GM19463 (cell line): ENCODE measurements around the gene IP6K3.

Experiments
- ATAC-seq: cut with Tn5 transposase; IDR thresholded peaks from one replicate; pipeline ENCODE4 v1.9.1; 2021; ENCODE audit warnings: mild to moderate bottlenecking, moderate library complexity; ENCODE audit not compliant: unreplicated experiment

IP6K3 gene, protein sequence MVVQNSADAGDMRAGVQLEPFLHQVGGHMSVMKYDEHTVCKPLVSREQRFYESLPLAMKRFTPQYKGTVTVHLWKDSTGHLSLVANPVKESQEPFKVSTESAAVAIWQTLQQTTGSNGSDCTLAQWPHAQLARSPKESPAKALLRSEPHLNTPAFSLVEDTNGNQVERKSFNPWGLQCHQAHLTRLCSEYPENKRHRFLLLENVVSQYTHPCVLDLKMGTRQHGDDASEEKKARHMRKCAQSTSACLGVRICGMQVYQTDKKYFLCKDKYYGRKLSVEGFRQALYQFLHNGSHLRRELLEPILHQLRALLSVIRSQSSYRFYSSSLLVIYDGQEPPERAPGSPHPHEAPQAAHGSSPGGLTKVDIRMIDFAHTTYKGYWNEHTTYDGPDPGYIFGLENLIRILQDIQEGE

DNA sequence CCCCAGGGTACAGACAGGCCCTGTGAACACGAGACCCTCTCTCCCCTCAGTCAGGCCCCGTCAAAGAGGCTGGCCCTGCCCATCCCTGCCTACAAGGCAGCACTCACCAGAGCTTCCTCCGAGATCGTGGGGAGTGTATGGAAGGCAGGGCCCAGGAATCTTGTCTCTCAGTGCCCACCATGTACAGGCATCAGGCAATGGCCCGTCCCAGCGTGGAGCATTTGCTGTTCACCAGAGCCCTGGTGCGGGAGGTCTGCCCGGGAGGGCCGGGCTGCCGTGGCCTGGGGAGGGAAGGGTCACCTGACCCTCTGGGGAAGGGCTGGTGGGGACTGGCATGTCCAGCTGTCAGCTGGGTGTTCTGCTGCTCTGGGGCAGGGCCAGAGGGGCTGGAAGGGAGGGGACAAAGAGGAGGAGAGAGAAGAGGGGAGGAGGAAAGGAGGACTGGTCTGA, at the start of gene IP6K3:
TSS of gene IP6K3 (minus strand) at position 255 of the 450 bp plus-strand sequence. CDS start 11,429 bp downstream, outside the sequence.
- no peak for ATAC-seq

DNA sequence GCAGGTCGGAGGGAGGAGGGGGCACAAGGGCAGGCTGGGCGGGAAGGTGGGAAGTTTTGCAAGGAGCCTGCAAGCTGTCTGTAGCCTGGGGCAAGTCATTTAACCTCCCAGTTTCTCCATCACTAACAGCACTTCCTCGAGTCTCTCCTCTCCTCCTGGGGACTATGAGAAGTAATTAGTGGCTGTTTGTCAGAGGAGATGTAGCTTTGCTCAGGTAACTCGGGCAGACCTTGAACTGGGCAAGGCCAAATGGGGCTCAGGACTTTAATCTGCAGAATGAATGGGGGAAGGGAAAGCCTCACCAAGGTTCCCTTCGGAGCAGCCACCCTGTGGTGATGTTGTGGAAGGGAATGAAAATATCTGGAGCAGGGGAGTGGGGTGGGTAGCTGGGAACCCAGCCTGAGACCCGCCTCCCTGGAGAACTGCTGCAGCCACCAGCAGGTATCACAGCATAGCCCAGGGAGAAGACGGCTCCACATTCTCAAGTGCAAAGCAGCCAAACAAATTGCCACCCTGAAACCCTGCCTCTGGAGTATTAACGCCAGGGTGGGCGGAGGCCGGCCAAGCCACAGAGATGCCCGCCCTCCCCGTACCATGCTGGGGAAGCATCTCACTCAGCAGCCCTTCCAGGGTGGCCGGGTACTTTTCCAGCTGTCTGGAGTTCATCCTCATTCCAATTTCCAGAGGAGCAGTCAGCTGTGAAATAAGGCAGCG, 48.4 kb upstream of the IP6K3 start:
- ATAC-seq = no peak

DNA sequence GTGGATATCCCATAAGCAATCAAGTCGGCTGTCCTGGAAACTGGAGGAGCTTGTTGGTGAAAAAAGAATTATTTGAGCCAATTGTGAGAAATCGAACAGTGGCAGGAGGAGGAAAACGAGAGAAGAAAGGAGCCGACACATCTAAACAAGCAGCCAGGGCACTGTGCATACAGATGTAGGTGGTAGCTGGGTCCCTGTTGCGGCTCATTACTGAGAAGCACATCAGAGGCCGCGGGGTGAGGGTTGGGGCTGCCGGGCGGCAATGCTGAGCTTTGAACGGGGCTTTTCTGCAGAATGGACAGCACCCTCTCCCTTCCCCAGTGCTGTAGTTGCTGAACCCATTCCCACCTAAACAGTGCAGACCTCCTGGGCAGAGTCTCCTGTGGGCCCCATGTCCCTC, 46.3 kb upstream of the IP6K3 start:
- ATAC-seq = no peak

DNA sequence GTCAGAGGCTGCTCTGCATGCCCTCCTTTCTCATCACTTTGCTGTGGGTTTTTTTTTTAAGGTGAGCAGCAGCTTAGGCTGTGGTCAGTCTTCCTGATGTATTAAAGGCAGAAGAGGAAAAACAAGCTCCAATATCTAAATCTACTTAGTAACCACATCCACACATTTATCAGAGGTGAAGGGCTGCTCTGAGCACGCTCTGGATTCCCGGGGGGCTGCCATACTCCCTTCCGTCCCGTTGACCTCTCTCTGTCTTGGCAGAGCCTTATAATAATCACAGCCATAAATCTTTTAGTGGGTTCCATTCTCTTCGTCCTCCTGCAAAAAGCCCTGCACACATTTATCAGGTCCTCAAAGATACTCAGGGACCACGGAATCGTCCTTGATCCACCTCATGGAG, 44.9 kb upstream of the IP6K3 start:
- ATAC-seq = no peak

DNA sequence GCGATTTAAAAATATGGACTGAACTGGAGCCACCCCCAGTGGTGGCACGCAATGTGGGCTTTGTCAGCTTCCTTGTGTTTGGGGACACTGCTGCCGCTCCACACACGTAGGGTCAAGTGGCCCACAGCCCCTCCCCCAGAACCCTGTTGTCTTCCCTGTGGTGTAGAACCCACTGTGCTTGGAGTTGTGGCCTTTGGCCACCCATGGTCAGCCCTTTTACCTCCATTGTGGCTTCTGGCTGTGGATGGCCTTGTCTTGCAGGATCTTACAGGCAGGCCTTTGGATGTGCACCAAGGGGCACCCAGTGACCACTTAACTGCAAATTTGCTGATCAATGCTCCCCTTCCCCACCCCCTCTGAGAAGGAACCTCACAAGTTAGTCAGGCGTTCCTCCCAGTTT, 44.2 kb upstream of the IP6K3 start:
- no peak for ATAC-seq

DNA sequence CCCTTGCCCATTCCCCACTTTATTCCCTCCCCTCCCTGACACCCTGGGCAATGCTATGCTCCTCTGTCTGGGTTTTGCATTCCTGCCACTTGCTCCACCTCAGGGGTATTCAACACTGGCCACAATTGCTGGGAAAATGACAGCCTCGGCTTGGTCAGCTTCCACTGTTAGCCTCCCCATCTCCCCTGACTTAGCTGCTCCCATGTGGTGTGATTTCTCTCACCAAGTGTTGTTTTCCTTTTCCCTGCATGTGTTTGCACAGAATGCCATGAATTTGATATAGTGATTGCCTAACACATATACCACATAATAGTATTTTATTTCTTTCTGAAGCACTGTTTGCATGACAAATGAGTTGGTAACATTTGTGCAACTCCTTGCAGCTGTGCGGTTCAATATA, 43.7 kb upstream of the IP6K3 start:
- ATAC-seq = no peak

DNA sequence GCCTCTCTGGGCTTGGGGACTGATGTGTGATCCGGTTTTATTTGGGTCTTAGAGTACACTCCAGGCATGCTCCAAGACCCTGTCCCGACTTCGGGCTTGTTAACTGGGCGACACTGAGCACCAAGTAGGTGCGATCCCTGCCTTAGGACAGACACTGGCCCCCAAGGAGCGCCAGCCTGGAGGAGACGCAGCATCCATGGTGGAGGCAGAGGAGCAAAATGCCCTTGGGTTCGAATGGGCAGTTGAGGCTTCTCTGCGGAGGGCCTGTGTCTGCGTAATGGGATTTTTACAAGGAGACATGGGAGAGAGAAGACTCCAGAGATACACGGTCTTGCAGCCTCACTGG, 42.8 kb upstream of the IP6K3 start:
- no peak for ATAC-seq

DNA sequence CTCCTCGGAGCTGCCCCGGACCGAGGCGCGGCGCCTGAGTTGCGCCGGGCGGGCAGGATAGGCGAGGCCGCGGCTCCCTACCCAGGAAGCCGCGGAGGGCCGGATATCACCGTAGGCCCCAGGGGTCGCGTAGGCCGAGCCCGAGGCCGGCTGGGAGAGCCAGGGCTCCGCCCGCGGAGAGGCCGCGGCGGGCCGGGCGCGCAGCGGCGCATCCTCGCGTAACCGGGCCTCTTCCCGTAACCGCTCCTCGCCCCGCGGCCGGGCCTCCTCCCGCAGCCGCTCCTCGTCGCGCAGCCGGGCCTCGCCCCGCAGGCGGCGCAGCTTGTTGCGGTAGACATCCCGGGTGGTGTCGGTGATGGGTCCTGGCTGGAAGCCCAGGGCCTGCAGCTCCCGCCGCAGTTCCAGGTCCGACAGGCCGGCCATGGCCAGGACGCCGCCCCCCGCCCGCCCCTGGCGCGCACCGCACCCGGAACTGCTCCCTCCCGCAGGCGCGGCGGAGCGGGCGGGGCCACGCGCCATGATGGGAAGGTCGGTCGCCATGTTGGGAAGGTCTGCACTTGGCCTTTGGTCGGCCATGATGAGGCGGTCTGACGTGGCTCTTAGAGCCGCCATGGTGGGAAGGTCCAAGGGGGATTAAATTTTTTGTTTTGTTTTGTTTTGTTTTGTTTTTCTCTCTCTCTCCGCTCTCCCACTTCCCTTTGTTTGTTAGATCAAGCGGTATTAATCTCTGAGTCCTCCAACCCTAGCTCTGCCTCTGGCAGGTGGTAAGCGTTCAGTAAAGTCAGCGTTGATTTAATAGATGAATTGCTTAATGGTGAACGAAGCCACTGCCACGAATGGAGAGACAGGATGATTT, 42.2 kb upstream of the IP6K3 start, which contains the start of gene LEMD2:
TSS of gene LEMD2 (minus strand) at position 437 of the 856 bp plus-strand sequence. CDS start at position 423, 14 bp downstream.
- peak; percentile 91 for ATAC-seq

DNA sequence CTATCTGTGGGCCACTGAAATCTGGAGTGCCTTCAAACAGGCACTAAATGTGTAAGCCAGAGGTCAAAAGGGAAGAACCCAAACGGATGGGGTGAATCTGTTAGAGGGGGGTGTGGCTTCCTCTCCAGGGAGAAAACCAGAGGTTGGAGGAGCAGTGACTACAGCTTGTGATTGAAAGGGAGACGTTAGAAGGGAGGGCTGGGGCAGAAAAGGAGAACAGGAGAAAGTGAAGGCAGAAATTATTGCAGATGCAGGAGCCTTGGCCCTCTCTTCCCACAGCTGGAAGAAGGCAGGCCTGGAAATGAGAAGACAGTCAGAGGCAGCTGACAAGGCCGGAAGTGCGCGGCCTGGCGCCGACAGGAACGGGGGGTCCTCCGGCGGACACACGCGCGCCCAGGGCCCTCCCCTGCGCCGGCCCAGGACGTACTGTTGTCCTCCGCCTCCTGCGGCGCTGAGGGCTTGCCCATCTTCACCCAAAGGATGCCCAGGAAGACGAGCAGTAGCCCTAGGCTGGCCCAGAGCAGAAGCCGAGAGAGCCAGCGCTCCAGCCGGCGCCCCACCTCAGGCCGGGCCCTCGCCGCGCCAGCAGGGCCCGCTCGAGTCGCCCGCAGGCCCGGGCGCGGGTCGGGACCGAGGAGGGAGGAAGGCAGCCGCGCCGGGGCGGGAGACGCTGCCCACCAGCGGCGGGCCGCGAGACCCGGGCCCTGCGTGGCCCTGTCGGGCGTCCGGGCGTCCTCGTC, 41.4 kb upstream of the IP6K3 start:
- ATAC-seq = peak; percentile 40

DNA sequence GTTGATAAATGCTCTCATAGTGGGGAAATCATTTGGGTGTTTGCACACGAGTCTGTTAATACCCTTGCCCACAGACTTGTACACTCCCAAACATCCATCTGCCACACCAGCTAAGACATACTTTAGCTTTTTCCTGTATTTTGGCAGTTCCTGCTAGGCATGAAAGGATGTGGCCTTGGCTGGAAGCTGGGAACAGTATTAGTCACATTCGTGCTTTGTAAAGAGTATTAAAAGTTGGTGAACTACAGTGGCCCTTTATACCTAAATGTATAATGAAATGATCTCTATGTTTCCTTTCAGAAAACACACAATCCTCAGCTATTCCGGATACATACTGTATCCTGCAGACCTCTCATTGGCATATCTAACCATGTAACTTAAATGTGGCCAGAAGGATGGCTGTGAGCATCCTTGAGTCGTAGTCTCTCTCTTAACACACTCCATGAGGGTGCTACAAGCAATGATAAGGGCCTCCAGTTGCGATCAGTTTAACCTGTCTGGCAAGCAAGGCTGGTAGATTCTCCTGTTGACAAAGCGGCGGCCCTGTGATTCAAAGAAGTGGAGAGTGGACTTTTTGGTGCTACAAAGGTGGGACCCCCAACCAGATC, 40.7 kb upstream of the IP6K3 start:
- ATAC-seq = no peak

DNA sequence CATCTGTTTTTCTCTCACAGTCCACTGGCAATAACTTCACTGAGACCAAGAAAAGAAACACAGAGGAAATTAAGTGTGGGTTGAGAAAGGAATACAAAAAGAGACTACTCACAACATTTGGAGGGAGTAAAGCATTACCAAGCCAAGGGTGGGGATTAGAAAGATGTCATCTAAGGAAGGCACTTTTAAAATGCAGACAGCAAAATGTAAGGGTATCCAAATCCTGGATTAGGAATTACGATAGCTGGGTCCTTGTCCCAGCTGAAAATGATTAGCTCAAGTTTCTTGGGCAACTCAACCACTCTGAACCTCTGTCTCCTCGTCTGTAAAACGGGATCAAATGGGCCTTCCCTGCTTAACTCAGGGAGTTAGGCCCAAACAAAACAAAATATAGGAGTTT, 40.0 kb upstream of the IP6K3 start:
- no peak for ATAC-seq

DNA sequence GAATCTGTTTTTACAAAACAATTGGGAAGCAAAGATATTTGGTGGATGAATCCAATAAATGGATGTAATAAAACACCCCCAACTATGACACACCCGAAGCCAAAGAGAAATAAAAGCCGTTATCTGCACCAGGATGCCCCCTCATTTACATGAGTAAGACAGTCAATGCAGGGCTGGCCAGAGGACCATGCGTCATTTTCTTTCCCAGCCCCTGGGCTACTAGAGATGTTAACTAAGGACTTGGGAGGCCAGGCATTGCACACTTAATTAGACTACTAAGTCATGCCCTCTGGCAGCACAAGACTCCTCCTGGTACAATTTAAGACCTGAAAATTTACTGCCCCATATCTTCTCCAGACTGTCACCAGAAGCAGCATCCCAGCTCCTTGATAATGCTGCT, 39.1 kb upstream of the IP6K3 start:
- ATAC-seq = no peak

DNA sequence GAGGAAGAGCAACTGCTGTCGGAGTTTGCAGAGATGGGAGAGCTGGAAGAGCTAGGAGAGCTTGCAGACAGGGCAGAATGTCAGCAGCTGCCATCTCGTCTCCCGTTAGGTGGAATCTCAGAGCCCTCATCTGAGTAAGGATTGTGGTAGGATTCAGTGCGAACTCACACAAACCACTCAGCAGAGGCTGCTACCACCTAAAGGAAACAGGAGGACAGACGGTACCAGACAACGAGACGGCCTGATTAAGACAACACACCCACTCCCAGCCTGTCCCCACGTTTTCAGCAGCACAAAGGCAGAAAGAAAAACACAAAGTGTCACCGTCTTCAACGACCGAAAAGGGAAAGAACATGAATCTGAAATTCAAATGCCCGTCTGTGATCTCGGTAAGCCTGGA, 38.1 kb upstream of the IP6K3 start:
- ATAC-seq = no peak

DNA sequence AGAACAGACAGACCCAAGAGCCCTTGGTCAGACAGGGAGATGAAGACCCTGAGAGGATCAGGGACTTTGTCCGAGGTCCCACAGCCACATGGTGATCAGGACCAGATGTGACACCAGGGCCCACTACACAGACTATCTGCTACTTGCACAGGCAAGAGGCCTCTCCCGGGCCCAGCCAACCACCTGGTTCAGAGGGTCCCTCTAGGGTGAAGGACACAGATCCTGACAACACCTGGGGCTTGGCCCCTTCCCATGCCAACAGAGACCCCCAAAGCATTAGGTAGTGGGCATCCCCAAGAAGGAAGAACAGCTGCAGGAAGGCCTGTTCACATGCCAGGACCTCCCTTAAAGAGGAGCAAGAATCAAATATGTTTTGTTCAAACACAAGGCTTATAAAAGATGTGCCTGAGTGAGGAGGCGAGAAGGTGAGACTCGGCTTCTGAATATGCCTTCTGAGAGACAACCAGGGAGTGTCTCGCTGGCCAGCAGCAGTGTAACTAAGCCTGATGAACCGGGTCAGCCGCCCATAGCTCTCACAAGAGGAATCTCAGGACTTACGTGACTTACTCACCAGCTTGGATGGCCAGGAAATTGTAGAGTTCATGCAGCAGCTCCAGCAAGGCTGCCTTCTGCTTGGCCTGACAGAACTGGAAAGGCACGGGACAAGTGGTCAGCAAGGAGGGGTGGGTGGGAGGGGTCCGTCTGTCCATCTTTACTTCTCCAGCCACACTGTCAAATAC, 37.2 kb upstream of the IP6K3 start:
- ATAC-seq = no peak

DNA sequence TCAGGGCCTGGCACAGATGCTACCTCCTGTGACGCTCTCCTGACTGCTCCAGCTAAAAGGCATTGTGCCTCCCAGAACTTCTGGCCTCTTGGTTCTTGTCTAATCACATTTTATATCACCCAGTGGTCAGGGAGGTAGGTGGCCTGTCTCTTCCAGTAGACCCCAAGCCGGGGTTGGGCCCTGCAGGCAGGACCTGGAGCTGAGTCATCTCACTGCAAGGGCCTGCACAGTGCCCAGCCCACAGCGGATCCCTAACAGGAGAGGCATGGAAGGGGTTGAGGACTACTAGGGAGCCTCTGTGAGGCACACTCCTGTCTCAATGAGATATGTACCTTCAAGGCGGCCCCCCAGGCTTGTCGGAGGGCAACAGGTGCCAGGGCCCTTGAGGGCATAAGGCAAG, 35.9 kb upstream of the IP6K3 start:
- ATAC-seq = no peak

DNA sequence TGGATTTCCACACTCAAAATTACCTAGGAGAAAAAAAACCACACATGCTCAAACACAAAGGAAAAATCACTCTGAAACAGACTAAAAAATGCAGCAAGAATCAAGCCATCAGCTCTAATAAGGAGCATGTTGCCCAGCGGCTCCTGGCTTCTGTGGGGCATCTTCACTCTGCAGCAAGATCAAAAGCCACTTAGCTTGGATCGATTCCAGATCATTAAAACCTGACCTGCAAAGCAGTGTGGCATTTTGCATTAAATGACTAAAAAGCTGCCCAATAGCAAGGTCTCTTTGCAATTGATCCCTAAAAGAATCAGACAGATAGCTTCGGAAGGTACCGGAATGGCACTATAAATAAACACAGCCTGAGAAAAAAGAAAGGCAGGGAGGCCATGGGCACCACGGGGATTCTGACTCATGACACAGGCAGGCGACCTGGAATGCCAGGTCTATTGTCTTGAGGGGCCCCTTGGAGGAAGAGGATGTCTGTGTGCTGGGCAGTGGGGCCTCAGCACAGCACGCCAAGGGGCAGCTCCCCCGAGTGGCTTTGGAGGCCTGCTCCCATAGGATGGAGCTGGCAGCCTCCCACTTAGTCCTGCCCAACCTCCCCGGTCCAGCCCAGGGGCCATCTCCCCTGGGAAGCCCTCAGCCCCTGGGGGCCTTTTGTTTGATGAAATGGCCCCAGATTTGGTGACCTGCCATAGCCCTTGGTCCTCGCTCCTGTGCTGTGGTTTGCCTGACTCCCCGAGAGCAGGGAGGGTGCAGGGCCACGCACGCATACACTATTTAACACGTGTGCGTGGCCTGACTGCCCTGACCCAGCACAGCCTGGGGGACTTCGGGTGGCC, 34.6 kb upstream of the IP6K3 start:
- ATAC-seq = no peak

DNA sequence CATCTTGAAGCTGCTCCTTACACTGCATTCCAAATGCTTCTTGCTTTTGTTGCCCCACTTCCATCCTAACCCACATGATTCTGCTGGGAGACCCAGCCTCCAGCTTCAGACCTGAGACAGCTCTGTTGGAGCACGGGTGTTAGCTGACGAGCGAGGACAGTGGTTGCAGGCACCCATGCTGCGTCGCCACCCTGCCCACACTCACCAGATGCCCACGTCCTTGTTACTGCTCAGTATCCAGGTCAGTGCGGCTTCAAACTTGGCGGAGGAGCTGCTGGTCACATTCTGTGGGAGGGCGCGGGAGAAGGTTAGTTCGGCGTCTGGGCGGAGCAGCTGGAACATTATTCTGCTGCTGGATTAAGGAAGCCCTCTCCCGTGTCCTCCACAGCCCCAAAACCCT, 33.2 kb upstream of the IP6K3 start:
- ATAC-seq = no peak

DNA sequence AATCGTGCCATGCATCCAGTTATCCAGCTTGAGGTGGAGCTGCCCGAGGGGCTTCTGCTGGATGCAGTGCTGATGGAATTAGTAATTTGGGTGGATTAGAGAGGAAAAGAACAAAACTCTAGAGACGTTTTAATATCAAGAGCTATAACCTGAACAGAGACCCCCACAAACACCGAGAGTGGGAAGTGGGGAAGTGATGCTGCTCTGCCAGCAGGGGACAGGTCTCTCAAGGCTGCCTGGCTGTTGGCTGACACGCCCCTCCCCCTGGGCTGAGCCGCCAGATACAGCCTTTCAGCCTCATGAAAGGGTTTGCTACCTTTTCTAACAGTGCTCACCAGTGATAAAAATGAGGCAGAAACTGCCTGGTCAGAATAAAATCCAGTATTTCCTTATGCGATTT, 32.6 kb upstream of the IP6K3 start:
- ATAC-seq = no peak
